Small intestine (tissue), 7 donors: ENCODE measurements around the gene TFF1. TPM values are rescaled to one million over a fixed set of nuclear protein-coding genes. Genes with fewer than 3 reads are reported as not detected.

Source experiments
- DNase-seq, 2 donors: peaks; one replicate each; pipeline versions ENCODE4 v3.0.0 to v3.0.0-alpha.2; 2013
- FAIRE-seq: peaks from 2 replicates; lab custom pipeline; 2012; peaks lifted over from hg19 to GRCh38; lab: Jason Lieb, UNC
- H3K27ac ChIP-seq, 3 donors: one replicate each; pipeline ENCODE4 v1.5.1; 2013; ENCODE audit warnings: low read length in 2 of 3, mild to moderate bottlenecking in 2 of 3, control low read depth in 1 of 3, inconsistent platforms in 1 of 3, low read depth in 1 of 3, moderate library complexity in 1 of 3
- H3K27me3 ChIP-seq, 3 donors: one replicate each; pipeline ENCODE4 v1.6.1; 2013; ENCODE audit warnings: low read length in 3 of 3, inconsistent platforms in 1 of 3; ENCODE audit not compliant: control insufficient read depth in 3 of 3, insufficient read depth in 3 of 3
- H3K36me3 ChIP-seq, 3 donors: one replicate each; pipeline ENCODE4 v1.6.1; 2013; ENCODE audit warnings: low read length in 3 of 3, inconsistent platforms in 1 of 3, low read depth in 1 of 3, mild to moderate bottlenecking in 1 of 3, moderate library complexity in 1 of 3; ENCODE audit not compliant: control insufficient read depth in 3 of 3, insufficient read depth in 2 of 3
- H3K4me1 ChIP-seq, 3 donors: one replicate each; pipeline ENCODE4 v1.6.1; 2013; ENCODE audit warnings: low read length in 2 of 3, inconsistent platforms in 1 of 3, low read depth in 1 of 3, mild to moderate bottlenecking in 1 of 3, moderate library complexity in 1 of 3; ENCODE audit not compliant: control insufficient read depth in 3 of 3, insufficient read depth in 2 of 3
- H3K4me3 ChIP-seq, 3 donors: one replicate each; pipeline ENCODE4 v1.5.1; 2013; ENCODE audit warnings: low read length in 3 of 3, control low read depth in 1 of 3, inconsistent platforms in 1 of 3, low read depth in 1 of 3, mild to moderate bottlenecking in 1 of 3, moderate library complexity in 1 of 3
- H3K9me3 ChIP-seq, 2 donors: one replicate each; pipeline ENCODE4 v1.6.1; 2013; ENCODE audit warnings: low read depth in 1 of 2, low read length in 1 of 2; ENCODE audit not compliant: control insufficient read depth in 2 of 2, insufficient read depth in 1 of 2
- WGBS, 3 donors: extraction: QIAGEN DNeasy Blood & Tissue Kit; methylation state at CpG; one replicate each; pipeline ENCODE4 v1.1.7; 2013; 5-methylcytosine and 5-hydroxymethylcytosine counted together
- polyA plus RNA-seq, 4 donors: library from polyadenylated mRNA; stranded (reverse) in 3 of 4; unstranded in 1 of 4; fragments of 200-250 nt in 3 of 4; fragments of 120-200 nt in 1 of 4; gene quantifications; one replicate each; pipeline versions ENCODE4 v1.2.1 to v1.2.3, GENCODE V29; 2013
- donor health status: healthy with polysubstance abuse.
- donor health status: control.
- donor health status: control.
- donor health status: Bipolar disorder and iron deficiency.
- donor health status: healthy.

TFF1 gene
- polyA plus RNA-seq, 4 donors: 14.5 to 187 (median 137) TPM

DNA sequence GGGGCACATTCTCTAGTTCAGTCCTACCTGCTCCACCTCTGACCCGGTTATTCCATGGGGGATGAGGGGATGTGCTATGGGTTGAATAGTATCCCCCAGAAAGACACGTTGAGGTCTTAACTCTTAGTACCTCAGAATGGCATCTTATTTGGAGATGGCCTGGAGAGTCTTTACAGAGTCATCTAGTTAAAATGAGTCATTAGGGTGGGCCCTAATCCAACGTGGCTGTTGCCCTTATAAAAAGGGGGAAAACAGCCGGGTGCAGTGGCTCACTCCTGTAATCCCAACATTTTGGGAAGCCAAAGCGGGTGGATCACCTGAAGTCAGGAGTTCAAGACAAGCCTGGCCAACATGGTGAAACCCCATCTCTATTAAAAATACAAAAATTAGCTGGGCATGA, 23.9 kb upstream of the TFF1 start:
- FAIRE-seq: no peak
- WGBS, 3 donors: 62 to 74% (median 63%) methylated on average over 5 of the region's 5 CpGs
- Histone ChIP-seq H3K36me3 (no peaks in the 10 kb centered on the region), H3K27ac (peak overlapping the region in 2 of 3 donors; percentile 76 to 78), H3K4me1 (peaks cover 3 to 47% (median 8%) of the 10 kb centered on the region in 3 donors), H3K9me3 (peaks cover 0 to 6% of the 10 kb centered on the region in 2 donors), H3K4me3 (no peak overlapping the region), H3K27me3 (no peaks in the 10 kb centered on the region)
- no peak for DNase-seq

- WGBS, 3 donors: 27 to 51% (median 40%) methylated on average over 6 of the region's 6 CpGs
- Histone ChIP-seq H3K36me3 (no peaks in the 10 kb centered on the region), H3K4me1 (peaks cover 3 to 53% (median 9%) of the 10 kb centered on the region in 3 donors), H3K4me3 (peak overlapping the region in 2 of 3 donors; percentile 1 to 5), H3K27me3 (no peaks in the 10 kb centered on the region), H3K9me3 (peaks cover 0 to 6% of the 10 kb centered on the region in 2 donors), H3K27ac (peak overlapping the region in 2 of 3 donors; percentile 76 to 78)
- FAIRE-seq: no peak
- DNase-seq: peak; percentile 41 to 69
Measured at GRCh38 chr21:42389449-42389835, 23.1 kb upstream of the TFF1 start.

DNA sequence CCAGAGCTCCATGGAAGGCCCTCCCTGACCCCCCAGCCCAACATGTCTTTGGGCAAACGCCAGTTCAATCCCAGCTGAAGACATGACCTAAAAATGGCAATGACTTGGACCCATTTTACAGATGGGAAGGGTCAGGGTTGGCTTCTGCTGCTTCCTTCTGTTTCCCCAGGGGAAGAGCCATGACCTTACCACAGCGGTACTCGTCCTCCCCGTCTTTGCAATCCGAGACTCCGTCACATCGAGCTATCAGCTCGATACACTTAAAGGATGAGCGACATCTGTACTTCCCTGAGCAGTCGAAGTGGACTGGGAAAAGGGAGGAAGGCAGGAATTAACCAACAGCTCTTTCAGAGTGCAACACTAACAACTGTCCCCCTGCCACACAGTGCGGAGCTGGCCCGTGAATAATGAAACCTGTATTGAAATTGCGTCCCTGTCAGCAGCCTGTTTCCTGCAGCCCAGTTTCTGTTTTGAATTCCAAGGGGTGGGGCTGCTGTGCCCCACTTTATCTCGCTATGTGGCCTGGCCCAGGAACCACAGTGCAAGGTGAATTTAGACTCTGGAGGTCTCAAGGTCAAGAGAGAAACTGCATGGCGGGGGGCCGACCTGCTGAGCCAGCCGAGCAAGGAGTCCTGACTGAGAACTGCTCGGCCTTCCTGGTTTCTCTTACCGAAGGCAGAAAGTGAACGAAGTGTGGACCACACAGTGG, 22.6 kb upstream of the TFF1 start:
- Histone ChIP-seq H3K27ac (peak overlapping the region; percentile 33 to 78 (median 76)), H3K36me3 (no peaks in the 10 kb centered on the region), H3K4me1 (peaks cover 3 to 58% (median 9%) of the 10 kb centered on the region in 3 donors), H3K9me3 (peaks cover 0 to 6% of the 10 kb centered on the region in 2 donors), H3K27me3 (no peaks in the 10 kb centered on the region), H3K4me3 (peak overlapping the region in 2 of 3 donors; percentile 1 to 5)
- 17 to 50% (median 28%) methylated on average over 20 of the region's 20 CpGs for WGBS, 3 donors
- FAIRE-seq (no peak), DNase-seq (peak; percentile 77 to 84)

GRCh38 chr21:42387843-42388340, 21.6 kb upstream of the TFF1 start:
- WGBS, 3 donors: 72 to 80% (median 74%) methylated on average over 6 of the region's 6 CpGs
- H3K36me3 ChIP-seq: peaks cover 0 to 4% (median 0%) of the 10 kb centered on the region in 3 donors
- DNase-seq: no peak

DNA sequence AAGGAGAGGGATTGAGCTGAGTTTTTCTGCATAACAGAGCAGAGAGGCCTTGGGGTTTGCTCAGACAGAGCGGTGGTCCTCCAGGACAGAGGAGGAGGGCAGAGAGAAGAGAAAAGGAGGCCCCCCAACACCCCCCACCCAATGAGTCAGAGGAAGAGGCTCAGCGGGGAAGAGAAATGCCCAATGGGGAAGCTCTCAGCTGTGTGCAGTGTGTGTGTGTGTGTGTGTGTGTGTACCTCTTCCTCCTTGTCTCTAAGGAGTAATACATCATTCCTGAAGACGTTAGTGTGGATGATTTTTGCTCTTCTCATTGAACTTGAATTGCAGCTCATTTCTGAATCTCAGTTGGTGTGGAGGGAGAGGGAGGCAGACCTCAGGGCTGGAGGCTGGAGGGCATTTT, 20.8 kb upstream of the TFF1 start:
- peaks cover 0 to 13% of the 10 kb centered on the region in 2 donors for H3K9me3 ChIP-seq
- H3K36me3 ChIP-seq: peaks cover 0 to 4% (median 0%) of the 10 kb centered on the region in 3 donors
- no peak overlapping the region for H3K4me3 ChIP-seq
- peaks cover 3 to 67% (median 9%) of the 10 kb centered on the region in 3 donors for H3K4me1 ChIP-seq
- H3K27ac ChIP-seq: peak overlapping the region in 1 of 3 donors; percentile 93
- H3K27me3 ChIP-seq: no peaks in the 10 kb centered on the region
- DNase-seq (no peak), FAIRE-seq (no peak)
- 46 to 68% (median 63%) methylated on average over 3 of the region's 3 CpGs for WGBS, 3 donors

More at GRCh38 chr21:42387843-42388340, 21.6 kb upstream of the TFF1 start:
- Histone ChIP-seq H3K9me3 (peaks cover 0 to 6% of the 10 kb centered on the region in 2 donors), H3K27me3 (no peaks in the 10 kb centered on the region), H3K4me3 (no peak overlapping the region), H3K4me1 (peaks cover 3 to 67% (median 9%) of the 10 kb centered on the region in 3 donors), H3K27ac (peak overlapping the region in 1 of 3 donors; percentile 93)
- FAIRE-seq: no peak

- H3K4me1 ChIP-seq: peaks cover 3 to 69% (median 9%) of the 10 kb centered on the region in 3 donors
- WGBS, 3 donors: 28 to 67% (median 40%) methylated on average over 11 of the region's 11 CpGs
- no peaks in the 10 kb centered on the region for H3K27me3 ChIP-seq
- no peak overlapping the region for H3K4me3 ChIP-seq
- DNase-seq: peak; percentile 86 to 92
- H3K27ac ChIP-seq: peak overlapping the region; percentile 22 to 93 (median 76)
- H3K36me3 ChIP-seq: peaks cover 0 to 6% (median 0%) of the 10 kb centered on the region in 3 donors
- peaks cover 0 to 17% of the 10 kb centered on the region in 2 donors for H3K9me3 ChIP-seq
- FAIRE-seq: no peak
Measured at GRCh38 chr21:42386034-42386591, 19.8 kb upstream of the TFF1 start.

- no peak for DNase-seq
- H3K4me1 ChIP-seq: peaks cover 3 to 70% (median 9%) of the 10 kb centered on the region in 3 donors
- peaks cover 0 to 6% (median 0%) of the 10 kb centered on the region in 3 donors for H3K36me3 ChIP-seq
- FAIRE-seq: no peak
- peak overlapping the region; percentile 22 to 93 (median 76) for H3K27ac ChIP-seq
- no peak overlapping the region for H3K4me3 ChIP-seq
- H3K9me3 ChIP-seq: peaks cover 0 to 17% of the 10 kb centered on the region in 2 donors
- H3K27me3 ChIP-seq: no peaks in the 10 kb centered on the region
- 84 to 89% (median 86%) methylated on average over 5 of the region's 5 CpGs for WGBS, 3 donors
Measured at GRCh38 chr21:42385619-42386018, 19.3 kb upstream of the TFF1 start.

GRCh38 chr21:42384989-42385388, 18.7 kb upstream of the TFF1 start:
- H3K27me3 ChIP-seq: no peaks in the 10 kb centered on the region
- peak overlapping the region; percentile 22 to 93 (median 76) for H3K27ac ChIP-seq
- no peak overlapping the region for H3K4me3 ChIP-seq
- DNase-seq (peak; percentile 86 to 91), FAIRE-seq (no peak)
- 47 to 64% (median 58%) methylated on average over 2 of the region's 2 CpGs for WGBS, 3 donors
- H3K9me3 ChIP-seq: peaks cover 0 to 17% of the 10 kb centered on the region in 2 donors
- H3K36me3 ChIP-seq: peaks cover 0 to 10% (median 0%) of the 10 kb centered on the region in 3 donors
- H3K4me1 ChIP-seq: peaks cover 3 to 70% (median 9%) of the 10 kb centered on the region in 3 donors
